Spleen (tissue), 7 donors: ENCODE results near the gene LYL1.

Experiments
- CTCF ChIP-seq, 11 experiments: fragments of 200-600 bp in 7 of 11; fragments of 450-650 bp in 4 of 11; sonication (generic) in 4 of 11; IDR thresholded peaks in 8 of 11; conservative IDR thresholded peaks in 3 of 11; 1 replicate in 7 of 11; 2 replicates in 4 of 11; pipeline versions ENCODE4 v1.4.0 to v1.8.0; 2016 to 2021; ENCODE audit warnings: antibody characterized with exemption in 11 of 11, inconsistent platforms in 4 of 11, mild to moderate bottlenecking in 1 of 11
- POLR2A ChIP-seq, 3 donors: fragments of 450-650 bp; IDR thresholded peaks; one replicate each; pipeline ENCODE4 v1.5.1; 2017; ENCODE audit warnings: antibody characterized with exemption in 3 of 3, mild to moderate bottlenecking in 1 of 3
- donor health status: DM: no; HTN: no; CAD: no; lungs with moderate emphysema.
- donor health status: DM: no; HTN: no; CAD: no.
- donor health status: DM: no; HTN: no; CAD: no.

DNA sequence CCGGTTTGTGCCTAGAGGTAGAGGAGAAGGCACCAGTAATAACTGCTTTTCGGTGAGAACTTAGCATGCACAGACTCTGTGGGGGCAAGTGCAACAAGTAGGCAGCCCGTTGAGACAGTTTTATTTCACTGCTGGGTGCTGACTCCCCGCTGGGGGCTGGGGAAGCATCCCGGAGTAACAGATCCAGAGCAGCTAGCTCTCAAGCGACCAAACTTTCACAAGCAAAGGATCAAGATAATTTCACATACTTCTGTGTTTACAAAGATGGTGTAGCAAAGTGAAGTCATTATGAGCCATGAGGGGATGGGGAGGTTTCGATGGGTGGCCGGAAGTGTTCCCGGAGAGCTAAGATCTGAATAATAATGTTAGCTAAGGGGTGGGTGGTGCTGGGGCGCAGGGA, 18.2 kb upstream of the LYL1 start:
- no peak for TF ChIP-seq POLR2A (IDR thresholded peaks at IDR 0.05)
- TF ChIP-seq CTCF (IDR thresholded peaks at IDR 0.05 in 8 of 11, conservative IDR thresholded peaks at IDR 0.05 in 3 of 11) = no peak
